Fibroblast of the conjunctiva (primary cell): ENCODE data around the gene ATP13A1.
A peak's percentile ranks its signal among the peaks of the same experiment; 100 is the strongest.
"Not testable (repeated sequence)": the region's sequence is repeated elsewhere in the genome, so short reads cannot be mapped to it uniquely, and the experiment has no call there.

Experiments used
- DNase-seq: peaks from one replicate; pipeline ENCODE4 v3.0.0-alpha.2; 2010; ENCODE audit warnings: low read depth

ATP13A1 gene

DNA sequence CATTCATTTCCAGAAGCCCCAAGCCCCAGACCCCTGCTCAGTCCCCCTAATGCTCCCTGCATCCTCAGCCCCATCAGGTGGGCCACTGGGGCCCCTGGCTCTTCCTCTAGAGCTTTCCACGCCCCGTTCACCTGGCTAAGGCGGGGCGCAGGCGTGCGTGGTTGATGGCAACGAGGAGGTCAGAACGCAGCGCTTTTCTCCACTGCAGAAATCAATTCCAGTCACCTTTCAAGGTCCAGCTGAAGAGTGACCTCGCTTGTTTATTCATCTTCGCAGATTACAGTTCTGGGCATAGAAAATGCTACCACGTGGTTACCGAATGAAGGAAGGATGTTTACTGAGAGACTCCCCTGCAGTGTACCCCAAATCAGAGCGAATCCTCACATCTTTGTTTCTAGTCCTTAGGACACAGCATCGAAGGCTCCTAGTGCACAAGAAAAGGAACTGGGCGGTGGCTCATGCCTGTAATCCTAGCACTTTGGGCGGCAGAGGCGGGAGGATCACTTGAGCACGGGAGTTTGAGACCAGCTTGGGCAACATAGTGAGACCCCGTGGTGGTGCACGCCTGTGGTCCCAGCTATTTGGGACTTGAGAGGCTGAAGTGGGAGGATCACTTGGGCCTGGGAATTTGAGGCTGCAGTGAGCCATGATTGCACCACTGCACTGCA lies 44.2 kb downstream of the ATP13A1 start:
- DNase-seq: no peak

DNA sequence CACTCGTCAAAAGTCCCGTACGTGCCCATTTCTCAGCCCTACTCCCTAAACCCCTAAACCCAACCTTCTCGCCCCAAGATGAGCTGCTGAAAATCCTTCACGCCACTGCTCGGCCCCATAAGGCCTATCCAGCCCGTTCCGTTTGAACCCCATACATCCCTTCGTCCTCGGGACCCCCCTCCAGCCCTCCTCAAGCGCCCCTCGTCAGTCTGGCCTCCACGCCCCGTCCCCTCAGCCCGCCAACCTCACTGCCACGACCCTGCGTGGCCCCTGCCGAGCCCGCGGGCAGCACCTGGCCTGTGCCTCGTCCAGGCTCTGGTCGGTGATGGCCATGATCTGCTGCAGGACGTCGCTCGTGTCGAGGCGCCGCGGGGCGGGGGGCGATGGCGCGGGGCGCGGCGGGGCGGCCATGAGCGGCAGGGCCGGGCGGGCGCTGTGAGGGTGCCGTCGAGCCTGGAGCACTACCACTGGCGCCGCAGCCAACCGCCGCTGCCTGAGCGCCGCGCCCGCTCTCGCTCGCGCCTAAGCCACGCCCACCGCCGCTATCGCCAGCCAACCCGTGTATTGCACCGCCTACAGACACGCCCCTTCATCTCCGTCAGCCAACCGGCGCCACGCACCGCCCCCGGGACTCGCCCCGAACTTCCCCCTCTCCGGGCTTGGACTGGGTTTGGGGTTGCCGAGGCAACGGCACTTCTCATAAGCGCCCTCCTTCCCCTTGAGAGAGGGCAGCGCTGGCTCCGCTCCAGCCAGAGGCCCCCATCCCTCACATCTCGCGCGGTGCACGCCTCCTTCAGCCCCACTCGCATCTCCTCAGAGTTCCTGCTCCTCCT lies 45.0 kb downstream of the ATP13A1 start, which contains the start of gene PBX4:
TSS of gene PBX4 (minus strand) at position 469 of the 833 bp plus-strand sequence. CDS start at position 411, 58 bp downstream.
- DNase-seq: peak; percentile 89

DNA sequence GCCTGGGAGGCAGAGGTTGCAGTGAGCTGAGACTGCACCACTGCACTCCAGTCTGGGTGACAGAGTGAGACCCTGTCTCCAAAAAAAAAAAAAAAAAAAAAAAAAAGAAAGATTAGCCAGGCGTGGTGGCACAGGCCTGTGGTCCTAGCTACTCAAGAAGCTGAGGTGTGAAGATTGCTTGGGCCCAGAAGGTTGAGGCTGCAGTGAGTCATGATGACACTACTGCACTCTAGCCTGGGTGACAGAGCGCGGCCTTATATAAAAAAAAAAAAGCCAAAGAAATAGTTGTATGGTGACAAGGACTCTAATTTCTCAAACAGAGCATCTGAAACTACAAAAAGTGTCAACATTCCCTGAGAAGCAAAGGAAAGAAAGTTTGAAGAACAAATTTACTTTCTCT lies 48.4 kb downstream of the ATP13A1 start:
- no peak for DNase-seq

DNA sequence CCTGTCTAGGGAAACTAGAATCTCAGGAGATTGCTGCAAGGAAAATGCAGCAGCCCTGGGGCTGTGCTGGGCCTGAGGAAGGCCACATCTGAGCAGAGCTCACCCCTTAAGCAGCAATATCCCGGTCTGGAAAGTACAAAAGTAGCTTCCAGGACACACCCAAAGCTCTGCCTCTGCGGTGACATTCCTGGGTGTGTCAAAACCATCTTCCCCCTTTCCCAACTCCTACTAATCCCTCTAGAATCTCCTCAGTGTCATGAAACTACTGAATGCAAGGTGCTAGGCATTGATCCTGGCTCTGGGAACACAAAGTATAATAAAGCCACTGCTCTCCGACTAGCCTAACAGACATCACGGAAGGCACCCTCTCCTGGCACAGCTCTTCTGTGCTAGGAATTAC lies 50.0 kb downstream of the ATP13A1 start:
- no peak for DNase-seq

DNA sequence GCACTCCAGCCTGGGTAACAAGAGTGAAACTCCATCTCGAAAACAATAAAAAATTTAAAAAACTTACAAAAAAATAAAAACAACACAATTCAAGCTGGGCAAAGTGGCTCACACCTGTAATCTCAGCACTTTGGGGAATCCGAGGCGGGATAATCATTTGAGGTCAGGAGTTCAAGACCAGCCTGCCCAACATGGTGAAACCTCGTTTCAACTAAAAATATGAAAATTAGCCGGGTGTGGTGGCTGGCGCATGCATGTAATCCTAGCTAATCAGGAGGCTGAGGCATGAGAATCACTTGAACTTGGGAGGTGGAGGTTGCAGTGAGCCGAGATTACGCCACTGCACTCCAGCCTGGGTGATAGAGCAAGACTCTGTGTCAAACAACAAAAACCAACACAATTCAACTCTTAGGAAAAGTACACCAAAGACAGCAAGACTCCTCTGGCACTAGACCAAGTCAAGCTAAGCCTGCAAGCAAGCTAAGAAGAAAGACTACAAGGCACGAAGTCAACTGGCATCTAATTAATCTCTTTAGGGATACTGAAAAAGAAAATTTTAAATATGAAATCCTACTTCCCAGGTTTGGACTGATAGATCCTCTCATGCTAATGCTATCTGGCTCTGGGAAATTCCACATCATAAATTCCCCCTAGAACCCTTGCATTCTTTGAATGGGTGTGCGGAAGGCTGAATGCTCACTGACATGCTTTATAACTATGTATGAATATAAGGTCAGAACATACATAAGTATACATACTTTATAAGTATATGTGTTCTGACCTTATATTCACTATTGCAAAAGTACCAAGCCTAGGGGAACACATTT lies 52.9 kb downstream of the ATP13A1 start:
- no peak for DNase-seq

DNA sequence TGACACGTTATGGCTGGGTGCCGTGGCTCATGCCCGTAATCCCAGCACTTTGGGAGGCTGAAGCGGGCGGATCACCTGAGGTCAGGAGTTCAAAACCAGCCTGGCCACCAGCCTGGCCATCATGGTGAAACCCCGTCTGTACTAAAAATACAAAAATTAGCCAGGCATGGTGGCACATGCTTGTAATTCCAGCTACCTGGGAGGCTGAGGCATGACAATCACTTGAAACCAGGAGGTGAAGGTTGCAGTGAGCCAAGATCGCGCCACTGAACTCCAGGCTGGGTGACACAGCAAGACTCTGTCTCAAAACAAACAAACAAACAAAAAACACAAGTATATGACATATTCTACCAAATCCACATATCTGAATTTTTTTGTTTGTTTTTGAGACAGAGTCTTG lies 56.8 kb downstream of the ATP13A1 start:
- not testable (repeated sequence) for DNase-seq

DNA sequence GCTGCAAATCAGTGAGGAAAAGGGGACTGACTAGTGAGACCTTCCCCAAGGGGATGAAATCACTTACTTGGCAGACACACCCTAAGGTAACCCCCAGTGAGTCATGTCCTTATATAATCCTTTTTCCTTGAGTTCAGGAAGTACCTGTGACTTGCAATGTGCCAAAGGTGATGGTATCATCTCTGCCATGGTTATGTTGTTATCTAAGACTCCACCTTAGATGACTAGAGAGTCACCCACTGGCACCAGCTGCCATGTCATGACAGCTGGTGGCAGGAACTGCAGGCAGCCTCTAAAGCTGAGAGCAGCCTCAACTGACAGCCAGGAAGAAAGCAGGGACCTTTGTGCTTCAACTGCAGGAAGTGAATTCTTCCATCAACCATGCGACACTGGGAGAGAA lies 57.5 kb downstream of the ATP13A1 start:
- no peak for DNase-seq

DNA sequence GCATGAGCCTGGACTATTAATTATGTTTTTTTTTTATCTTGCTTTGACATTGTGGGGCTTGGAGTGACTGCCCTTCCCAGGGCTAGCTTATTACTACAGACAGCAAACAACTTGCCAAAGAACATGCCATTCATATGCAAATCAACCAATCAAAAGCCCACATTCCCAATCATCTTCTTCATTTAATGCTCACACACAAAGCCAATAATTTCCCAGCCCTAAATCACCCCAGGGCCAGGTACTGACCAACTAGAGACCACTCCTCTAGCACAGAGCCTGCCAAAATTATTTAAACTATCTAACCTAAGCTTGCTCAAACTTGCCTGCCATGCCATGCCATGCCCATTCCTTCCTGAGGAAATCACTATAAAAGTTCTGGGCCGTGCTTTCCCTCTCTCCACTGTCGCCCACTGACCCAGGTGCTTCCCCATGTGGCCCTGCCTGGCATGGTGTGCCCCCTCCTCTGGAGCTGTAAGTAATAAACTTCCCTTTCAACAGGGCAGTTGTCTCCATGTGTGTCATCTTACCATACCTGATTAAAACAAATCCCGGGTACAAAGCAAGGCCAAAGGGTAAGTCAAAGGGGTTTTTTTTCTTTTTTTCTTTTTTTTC lies 60.7 kb downstream of the ATP13A1 start:
- no peak for DNase-seq

DNA sequence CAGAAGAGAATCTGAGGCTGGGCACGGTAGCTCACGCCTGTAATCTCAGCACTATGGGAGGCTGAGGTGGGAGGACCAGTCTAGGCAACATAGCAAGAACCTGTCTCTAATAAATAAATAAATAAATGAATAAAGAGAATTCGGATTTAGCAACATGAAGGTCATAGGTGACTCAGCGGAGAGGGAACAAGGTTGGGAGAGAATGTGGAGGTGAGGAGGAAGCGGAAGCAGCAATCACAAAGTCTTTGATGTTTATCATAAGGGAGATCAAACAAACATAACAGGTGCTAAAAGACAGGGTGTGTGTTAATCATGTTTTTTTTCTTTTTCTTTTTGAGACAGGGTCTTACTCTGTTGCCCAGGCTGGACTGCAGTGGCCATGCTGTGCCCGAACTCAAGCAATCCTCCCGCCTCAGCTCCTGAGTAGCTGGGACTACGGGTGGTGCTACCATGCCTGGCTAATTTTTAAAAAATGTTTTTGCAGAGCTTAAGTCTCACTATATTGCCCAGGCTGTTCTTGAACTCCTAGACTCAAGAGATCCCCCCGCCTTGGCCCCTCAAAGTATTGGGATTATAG lies 61.3 kb downstream of the ATP13A1 start:
- DNase-seq: no peak

DNA sequence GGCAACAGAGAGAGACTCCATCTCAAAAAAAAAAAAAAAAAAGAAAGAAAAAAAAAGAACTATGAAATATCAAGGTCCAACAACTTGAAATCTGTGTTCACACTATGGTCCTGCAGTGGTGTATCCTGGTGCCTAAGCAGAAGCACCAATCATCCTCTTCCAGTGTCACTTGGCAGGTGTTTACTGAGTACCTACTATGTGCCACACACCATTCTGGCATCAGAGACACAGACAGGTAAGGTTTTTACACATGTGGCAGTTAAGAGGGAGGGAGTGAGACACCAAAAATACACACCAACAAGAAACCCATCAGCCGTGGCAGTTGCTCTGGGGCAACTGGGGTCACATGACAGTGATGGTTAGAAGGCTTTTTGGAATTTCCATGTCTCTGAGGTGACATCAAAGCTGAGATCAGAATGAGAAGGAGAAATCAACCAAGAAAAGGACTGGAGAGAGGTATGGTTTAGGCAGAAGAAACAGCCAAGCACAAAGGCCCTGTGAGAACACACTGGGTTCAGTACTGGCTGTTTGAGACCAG lies 62.6 kb downstream of the ATP13A1 start:
- DNase-seq: no peak

DNA sequence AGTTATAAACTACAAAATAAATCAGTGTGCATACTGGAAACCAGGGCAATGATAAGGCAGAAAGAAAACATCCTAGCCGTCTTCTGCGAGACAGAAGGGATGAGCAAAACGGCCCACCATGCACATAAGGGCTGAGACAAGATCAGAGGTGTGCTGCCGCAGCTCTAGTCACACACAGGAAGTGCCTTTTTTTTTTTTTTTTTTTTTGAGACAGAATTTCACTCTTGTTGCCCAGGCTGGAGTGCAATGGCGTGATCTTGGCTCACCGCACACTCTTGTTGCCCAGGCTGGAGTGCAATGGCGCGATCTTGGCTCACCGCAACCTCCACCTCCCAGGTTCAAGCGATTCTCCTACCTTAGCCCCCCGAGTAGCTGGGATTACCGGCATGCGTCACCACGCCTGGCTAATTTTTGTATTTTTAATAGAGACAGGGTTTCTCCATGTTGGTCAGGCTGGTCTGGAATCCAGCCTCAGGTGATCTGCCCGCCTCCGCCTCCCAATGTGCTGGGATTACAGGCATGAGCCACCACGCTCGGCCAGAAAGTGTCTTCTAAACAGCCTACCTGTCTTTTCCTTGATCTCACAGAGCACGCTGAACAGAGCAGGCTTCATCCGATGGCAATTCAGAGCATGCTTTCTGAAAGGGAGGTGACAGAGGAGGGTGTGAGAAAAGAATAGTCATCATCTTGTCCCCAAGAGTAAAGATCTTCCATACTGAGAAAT lies 64.6 kb downstream of the ATP13A1 start:
- not testable (repeated sequence) for DNase-seq

DNA sequence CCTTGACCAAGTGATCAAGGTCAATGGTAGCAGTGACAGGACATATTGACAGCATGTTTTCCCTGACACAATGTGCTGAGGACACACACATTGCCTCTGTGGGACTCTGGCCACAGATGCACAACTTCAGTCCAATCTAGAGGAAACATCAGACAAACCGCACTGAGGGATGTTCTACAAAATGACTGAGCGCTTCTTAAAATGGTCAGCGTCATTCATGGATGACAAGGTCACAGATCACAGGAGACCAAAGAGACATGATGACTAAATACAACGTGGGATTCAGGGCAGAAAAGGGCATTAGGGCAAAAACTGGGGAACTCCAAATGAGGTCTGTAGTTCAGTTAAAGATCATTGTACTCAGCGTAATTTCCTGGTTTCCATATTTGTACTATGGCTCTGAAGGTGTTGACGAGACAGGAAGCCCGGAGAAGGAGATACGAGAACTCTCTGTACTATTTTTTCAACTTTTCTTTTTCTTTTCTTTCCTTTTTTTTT lies 65.6 kb downstream of the ATP13A1 start:
- no peak for DNase-seq
